Peyer's patch (tissue), 4 donors: ENCODE measurements around the gene PPFIBP2.

ENCODE experiments used
- POLR2A ChIP-seq, 2 donors: fragments of 450-650 bp; IDR thresholded peaks; one replicate each; pipeline ENCODE4 v1.5.1; 2017; ENCODE audit warnings: antibody characterized with exemption in 2 of 2, mild to moderate bottlenecking in 2 of 2, moderate library complexity in 2 of 2
- TF ChIP-seq, protein P1 (sequence below), 6 experiments: fragments of 450-650 bp in 4 of 6; fragments of 200-600 bp in 2 of 6; sonication (generic) in 1 of 6; IDR thresholded peaks; one replicate each; pipeline ENCODE4 v1.5.1; 2017 to 2019; ENCODE audit warnings: antibody characterized with exemption in 6 of 6, mild to moderate bottlenecking in 3 of 6, moderate library complexity in 1 of 6

- TF ChIP-seq, protein P1, sequence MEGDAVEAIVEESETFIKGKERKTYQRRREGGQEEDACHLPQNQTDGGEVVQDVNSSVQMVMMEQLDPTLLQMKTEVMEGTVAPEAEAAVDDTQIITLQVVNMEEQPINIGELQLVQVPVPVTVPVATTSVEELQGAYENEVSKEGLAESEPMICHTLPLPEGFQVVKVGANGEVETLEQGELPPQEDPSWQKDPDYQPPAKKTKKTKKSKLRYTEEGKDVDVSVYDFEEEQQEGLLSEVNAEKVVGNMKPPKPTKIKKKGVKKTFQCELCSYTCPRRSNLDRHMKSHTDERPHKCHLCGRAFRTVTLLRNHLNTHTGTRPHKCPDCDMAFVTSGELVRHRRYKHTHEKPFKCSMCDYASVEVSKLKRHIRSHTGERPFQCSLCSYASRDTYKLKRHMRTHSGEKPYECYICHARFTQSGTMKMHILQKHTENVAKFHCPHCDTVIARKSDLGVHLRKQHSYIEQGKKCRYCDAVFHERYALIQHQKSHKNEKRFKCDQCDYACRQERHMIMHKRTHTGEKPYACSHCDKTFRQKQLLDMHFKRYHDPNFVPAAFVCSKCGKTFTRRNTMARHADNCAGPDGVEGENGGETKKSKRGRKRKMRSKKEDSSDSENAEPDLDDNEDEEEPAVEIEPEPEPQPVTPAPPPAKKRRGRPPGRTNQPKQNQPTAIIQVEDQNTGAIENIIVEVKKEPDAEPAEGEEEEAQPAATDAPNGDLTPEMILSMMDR (IDR thresholded peaks at IDR 0.05) = no peak
- peak in 1 of 2 donors; percentile 32 for TF ChIP-seq POLR2A (IDR thresholded peaks at IDR 0.05)
Measured at GRCh38 chr11:7573558-7574296, 59.9 kb downstream of the PPFIBP2 start.
